Activated T-helper 17 cell treated with anti-CD3 and anti-CD28 coated beads, Interleukin-2, amount 50 U/mL, for 72 hours (primary cell): ENCODE results near the gene LRRC34. TPM values are rescaled to one million over a fixed set of nuclear protein-coding genes. Genes with fewer than 3 reads are reported as not detected.

Experiments used
- ATAC-seq: fragments of 150-1000 bp; cut with Tn5 transposase; replicated peaks from 2 replicates; pipeline ENCODE4 v1.10.0; 2021; ENCODE audit warnings: mild to moderate bottlenecking, moderate library complexity
- H3K27ac Mint-ChIP-seq: one replicate; pipeline ENCODE4 v1.8.0; 2022; ENCODE audit warnings: mixed read lengths
- H3K27me3 Mint-ChIP-seq: one replicate; pipeline ENCODE4 v1.8.0; 2022; ENCODE audit warnings: mixed read lengths
- H3K36me3 Mint-ChIP-seq: one replicate; pipeline ENCODE4 v1.8.0; 2022; ENCODE audit warnings: low read depth, mild to moderate bottlenecking, mixed read lengths
- H3K4me1 Mint-ChIP-seq: one replicate; pipeline ENCODE4 v1.8.0; 2022; ENCODE audit warnings: mixed read lengths
- H3K4me3 Mint-ChIP-seq: one replicate; pipeline ENCODE4 v1.8.0; 2022; ENCODE audit warnings: mild to moderate bottlenecking, mixed read lengths
- H3K9me3 Mint-ChIP-seq: one replicate; pipeline ENCODE4 v1.8.0; 2022; ENCODE audit warnings: mixed read lengths
- total RNA-seq, 2 donors: library from RNA; stranded (reverse); gene quantifications; one replicate each; pipeline ENCODE4 v1.2.3, GENCODE V29; 2022

LRRC34 gene
- total RNA-seq, 2 donors from 2014 or later = 1.4 to 1.7 TPM

GRCh38 chr3:169827712-169828111, 15.0 kb upstream of the LRRC34 start:
- peaks cover 9% of the 10 kb centered on the region for H3K27me3 Mint-ChIP-seq
- H3K9me3 Mint-ChIP-seq = no peaks in the 10 kb centered on the region
- no peaks in the 10 kb centered on the region for H3K4me1 Mint-ChIP-seq
- no peak overlapping the region for H3K27ac Mint-ChIP-seq
- H3K36me3 Mint-ChIP-seq = no peaks in the 10 kb centered on the region
- H3K4me3 Mint-ChIP-seq = no peak overlapping the region
- no peak for ATAC-seq

GRCh38 chr3:169825316-169825715, 12.6 kb upstream of the LRRC34 start:
- no peaks in the 10 kb centered on the region for H3K4me1 Mint-ChIP-seq
- no peaks in the 10 kb centered on the region for H3K36me3 Mint-ChIP-seq
- H3K4me3 Mint-ChIP-seq = no peak overlapping the region
- H3K27me3 Mint-ChIP-seq = peaks cover 19% of the 10 kb centered on the region
- ATAC-seq = no peak
- no peak overlapping the region for H3K27ac Mint-ChIP-seq
- H3K9me3 Mint-ChIP-seq = no peaks in the 10 kb centered on the region

- Mint-ChIP-seq H3K27ac (no peak overlapping the region), H3K9me3 (no peaks in the 10 kb centered on the region), H3K36me3 (no peaks in the 10 kb centered on the region), H3K27me3 (peaks cover 24% of the 10 kb centered on the region), H3K4me1 (no peaks in the 10 kb centered on the region), H3K4me3 (no peak overlapping the region)
- ATAC-seq = no peak
Measured at GRCh38 chr3:169822983-169823382, 10.3 kb upstream of the LRRC34 start.

- no peaks in the 10 kb centered on the region for H3K4me1 Mint-ChIP-seq
- no peak overlapping the region for H3K4me3 Mint-ChIP-seq
- no peaks in the 10 kb centered on the region for H3K9me3 Mint-ChIP-seq
- H3K27ac Mint-ChIP-seq = no peak overlapping the region
- H3K27me3 Mint-ChIP-seq = peaks cover 24% of the 10 kb centered on the region
- ATAC-seq = no peak
- no peaks in the 10 kb centered on the region for H3K36me3 Mint-ChIP-seq
Measured at GRCh38 chr3:169822540-169822939, 9.8 kb upstream of the LRRC34 start.

GRCh38 chr3:169822091-169822490, 9.4 kb upstream of the LRRC34 start:
- Mint-ChIP-seq H3K4me3 (no peak overlapping the region), H3K27me3 (peaks cover 24% of the 10 kb centered on the region), H3K9me3 (no peaks in the 10 kb centered on the region), H3K36me3 (no peaks in the 10 kb centered on the region), H3K4me1 (no peaks in the 10 kb centered on the region), H3K27ac (no peak overlapping the region)
- ATAC-seq = no peak

- H3K27ac Mint-ChIP-seq = no peak overlapping the region
- peaks cover 3% of the 10 kb centered on the region for H3K9me3 Mint-ChIP-seq
- ATAC-seq = no peak
- no peaks in the 10 kb centered on the region for H3K36me3 Mint-ChIP-seq
- H3K4me3 Mint-ChIP-seq = no peak overlapping the region
- peaks cover 7% of the 10 kb centered on the region for H3K4me1 Mint-ChIP-seq
- H3K27me3 Mint-ChIP-seq = peaks cover 21% of the 10 kb centered on the region
Measured at GRCh38 chr3:169818316-169818715, 5.6 kb upstream of the LRRC34 start.

- H3K36me3 Mint-ChIP-seq = no peaks in the 10 kb centered on the region
- H3K27ac Mint-ChIP-seq = no peak overlapping the region
- H3K4me1 Mint-ChIP-seq = peaks cover 14% of the 10 kb centered on the region
- H3K4me3 Mint-ChIP-seq = no peak overlapping the region
- ATAC-seq = no peak
- peaks cover 3% of the 10 kb centered on the region for H3K9me3 Mint-ChIP-seq
- peaks cover 7% of the 10 kb centered on the region for H3K27me3 Mint-ChIP-seq
Measured at GRCh38 chr3:169815590-169816150, 3.0 kb upstream of the LRRC34 start.

GRCh38 chr3:169813757-169814517, 1.2 kb upstream of the LRRC34 start:
- H3K4me3 Mint-ChIP-seq = peak overlapping the region; percentile 97
- H3K4me1 Mint-ChIP-seq = peaks cover 14% of the 10 kb centered on the region
- H3K27ac Mint-ChIP-seq = peak overlapping the region; percentile 86
- H3K27me3 Mint-ChIP-seq = peaks cover 3% of the 10 kb centered on the region
- H3K36me3 Mint-ChIP-seq = no peaks in the 10 kb centered on the region
- peaks cover 3% of the 10 kb centered on the region for H3K9me3 Mint-ChIP-seq
- peak; percentile 71 for ATAC-seq

GRCh38 chr3:169813278-169813677, 574 bp upstream of the LRRC34 start:
- H3K4me3 Mint-ChIP-seq = peak overlapping the region; percentile 97
- peaks cover 2% of the 10 kb centered on the region for H3K27me3 Mint-ChIP-seq
- H3K27ac Mint-ChIP-seq = peak overlapping the region; percentile 86
- H3K36me3 Mint-ChIP-seq = no peaks in the 10 kb centered on the region
- H3K9me3 Mint-ChIP-seq = peaks cover 3% of the 10 kb centered on the region
- ATAC-seq = no peak
- peaks cover 14% of the 10 kb centered on the region for H3K4me1 Mint-ChIP-seq

- H3K9me3 Mint-ChIP-seq = peaks cover 3% of the 10 kb centered on the region
- peak overlapping the region; percentile 97 for H3K4me3 Mint-ChIP-seq
- peak; percentile 5 for ATAC-seq
- H3K27ac Mint-ChIP-seq = no peak overlapping the region
- peaks cover 14% of the 10 kb centered on the region for H3K4me1 Mint-ChIP-seq
- no peaks in the 10 kb centered on the region for H3K36me3 Mint-ChIP-seq
- no peaks in the 10 kb centered on the region for H3K27me3 Mint-ChIP-seq
Measured at GRCh38 chr3:169811631-169812331, 923 bp downstream of the LRRC34 start.

GRCh38 chr3:169809230-169809795, 3.4 kb downstream of the LRRC34 start:
- Mint-ChIP-seq H3K4me3 (no peak overlapping the region), H3K27ac (no peak overlapping the region), H3K9me3 (no peaks in the 10 kb centered on the region), H3K36me3 (no peaks in the 10 kb centered on the region), H3K4me1 (peaks cover 14% of the 10 kb centered on the region), H3K27me3 (no peaks in the 10 kb centered on the region)
- ATAC-seq = no peak

GRCh38 chr3:169804681-169805080, 8.0 kb downstream of the LRRC34 start:
- no peak for ATAC-seq
- H3K36me3 Mint-ChIP-seq = no peaks in the 10 kb centered on the region
- H3K9me3 Mint-ChIP-seq = no peaks in the 10 kb centered on the region
- H3K27ac Mint-ChIP-seq = no peak overlapping the region
- H3K4me1 Mint-ChIP-seq = no peaks in the 10 kb centered on the region
- H3K4me3 Mint-ChIP-seq = no peak overlapping the region
- H3K27me3 Mint-ChIP-seq = no peaks in the 10 kb centered on the region

- Mint-ChIP-seq H3K9me3 (no peaks in the 10 kb centered on the region), H3K4me1 (peaks cover 9% of the 10 kb centered on the region)
Measured at GRCh38 chr3:169792359-169792758, 20.3 kb downstream of the LRRC34 start.

GRCh38 chr3:169790687-169791429, 21.8 kb downstream of the LRRC34 start:
- Mint-ChIP-seq H3K4me1 (peaks cover 9% of the 10 kb centered on the region), H3K27ac (peak overlapping the region; percentile 16), H3K27me3 (no peaks in the 10 kb centered on the region), H3K4me3 (no peak overlapping the region), H3K9me3 (no peaks in the 10 kb centered on the region), H3K36me3 (peaks cover 65% of the 10 kb centered on the region)
- no peak for ATAC-seq

More at GRCh38 chr3:169792359-169792758, 20.3 kb downstream of the LRRC34 start:
- H3K4me3 Mint-ChIP-seq = no peak overlapping the region
- peaks cover 50% of the 10 kb centered on the region for H3K36me3 Mint-ChIP-seq
- H3K27me3 Mint-ChIP-seq = no peaks in the 10 kb centered on the region
- no peak for ATAC-seq
- no peak overlapping the region for H3K27ac Mint-ChIP-seq
